GM19468 (cell line): ENCODE results near the gene NEDD4L.

Experiments
- ATAC-seq: cut with Tn5 transposase; IDR thresholded peaks from one replicate; pipeline ENCODE4 v1.9.1; 2021; ENCODE audit warnings: mild to moderate bottlenecking, moderate library complexity, moderate number of reproducible peaks; ENCODE audit not compliant: unreplicated experiment; ENCODE audit errors: extremely low read depth

The NEDD4L gene

DNA sequence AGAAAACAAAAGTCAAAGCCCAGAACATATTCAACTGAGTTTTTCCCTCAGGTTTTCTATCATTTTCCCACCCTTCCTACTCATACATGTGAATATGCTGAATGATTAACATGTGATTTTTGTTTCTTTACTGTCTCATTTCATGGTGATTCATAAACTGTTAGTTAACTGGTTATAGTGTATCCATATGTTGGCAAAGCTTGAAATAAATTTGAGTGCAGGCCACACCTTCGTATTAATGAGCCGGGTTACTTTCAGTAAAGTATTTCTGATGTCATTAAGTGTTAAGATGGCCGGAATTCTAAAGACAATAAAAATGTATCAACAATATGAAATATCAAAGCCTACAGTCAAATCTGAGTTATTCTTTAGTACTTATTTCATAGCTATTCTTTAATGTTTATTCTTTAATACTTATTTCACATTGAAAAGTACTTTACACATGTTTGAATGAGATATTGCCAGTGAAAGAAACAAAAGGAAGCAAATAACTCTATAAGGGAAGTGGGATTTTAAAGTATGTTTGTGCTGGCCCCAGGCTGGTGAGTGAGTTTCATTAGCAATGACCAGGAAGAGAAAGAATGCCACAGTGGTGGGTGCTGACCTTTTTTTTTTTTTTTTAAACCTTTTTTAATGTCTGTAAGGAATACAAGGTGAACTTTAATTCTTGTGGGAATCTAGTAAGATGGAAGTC lies 178.6 kb downstream of the NEDD4L start:
- no peak for ATAC-seq

DNA sequence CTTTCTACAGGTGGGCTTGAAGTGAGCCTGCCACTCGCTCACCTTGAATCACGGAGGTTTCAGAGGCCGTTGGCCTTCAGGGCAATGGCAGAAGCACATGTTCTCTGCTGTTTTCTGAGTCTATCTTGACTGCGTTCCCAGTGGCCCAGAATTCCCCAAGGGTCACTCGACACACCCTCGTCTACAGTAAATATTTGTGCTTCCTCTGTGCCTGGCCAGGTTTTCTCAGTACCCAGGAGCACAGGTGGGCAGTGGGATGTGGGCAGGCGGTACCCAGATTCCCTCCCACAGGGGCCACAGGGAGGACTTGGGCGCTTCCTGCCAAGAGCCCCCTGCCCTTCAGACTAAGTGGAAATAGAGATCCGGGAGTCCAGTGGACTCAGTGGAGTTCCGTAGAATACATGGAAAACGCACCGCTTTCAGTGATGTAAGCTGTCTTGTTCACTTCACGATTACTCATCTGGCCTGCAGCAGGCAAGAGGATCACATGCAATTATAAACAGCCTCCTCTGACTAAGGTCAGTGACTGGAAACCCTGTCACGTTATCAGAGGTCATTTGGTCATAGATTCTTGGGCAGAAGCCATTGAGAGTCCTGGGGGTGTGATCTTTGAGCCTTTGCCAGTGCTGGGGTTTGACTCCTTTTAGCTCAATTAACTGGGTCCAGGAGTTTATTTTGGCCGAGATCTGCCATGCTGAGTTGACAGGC lies 179.8 kb downstream of the NEDD4L start:
- no peak for ATAC-seq

- ATAC-seq, result no peak
These were observed 180.4 kb downstream of the NEDD4L start for GRCh38 chr18:58224425-58224750.

DNA sequence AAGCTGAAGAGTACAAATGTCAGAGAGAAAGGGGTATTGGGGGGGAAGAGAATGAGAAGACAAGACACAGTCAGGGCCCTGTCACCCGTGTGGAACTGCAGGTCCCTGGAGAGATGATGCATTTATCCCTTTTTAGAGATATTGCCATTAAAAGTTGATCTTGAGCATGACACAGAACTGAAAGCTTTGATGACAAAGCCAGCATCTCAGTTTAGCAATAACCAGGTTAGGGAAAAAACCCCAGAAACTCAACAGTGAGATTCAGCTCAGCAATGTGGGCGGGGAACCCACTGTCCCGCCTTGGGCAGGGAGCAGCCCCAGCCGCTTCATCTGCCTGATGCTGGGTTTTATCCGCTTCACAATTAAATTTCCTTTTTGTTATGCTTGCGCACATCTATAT lies 181.1 kb downstream of the NEDD4L start:
- peak; percentile 37 for ATAC-seq

DNA sequence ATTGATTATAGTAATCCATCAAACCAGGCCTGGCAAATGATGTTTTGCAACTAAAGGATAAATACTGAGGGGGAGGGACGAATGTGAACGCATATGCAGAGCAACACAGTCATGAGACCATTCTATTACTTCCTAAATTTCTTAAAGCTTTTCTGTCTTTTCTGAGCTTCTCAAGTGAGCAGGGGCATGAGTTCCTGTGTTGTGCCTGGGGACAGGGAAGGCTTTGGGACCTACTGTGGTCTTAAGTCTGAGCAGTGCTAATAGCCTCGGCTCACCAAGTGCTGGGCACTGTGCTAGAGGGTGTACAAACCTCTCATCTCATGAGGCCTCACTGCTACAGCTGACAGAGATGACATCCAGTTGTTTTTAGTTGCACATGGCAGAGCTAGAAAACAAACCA lies 182.4 kb downstream of the NEDD4L start:
- no peak for ATAC-seq

DNA sequence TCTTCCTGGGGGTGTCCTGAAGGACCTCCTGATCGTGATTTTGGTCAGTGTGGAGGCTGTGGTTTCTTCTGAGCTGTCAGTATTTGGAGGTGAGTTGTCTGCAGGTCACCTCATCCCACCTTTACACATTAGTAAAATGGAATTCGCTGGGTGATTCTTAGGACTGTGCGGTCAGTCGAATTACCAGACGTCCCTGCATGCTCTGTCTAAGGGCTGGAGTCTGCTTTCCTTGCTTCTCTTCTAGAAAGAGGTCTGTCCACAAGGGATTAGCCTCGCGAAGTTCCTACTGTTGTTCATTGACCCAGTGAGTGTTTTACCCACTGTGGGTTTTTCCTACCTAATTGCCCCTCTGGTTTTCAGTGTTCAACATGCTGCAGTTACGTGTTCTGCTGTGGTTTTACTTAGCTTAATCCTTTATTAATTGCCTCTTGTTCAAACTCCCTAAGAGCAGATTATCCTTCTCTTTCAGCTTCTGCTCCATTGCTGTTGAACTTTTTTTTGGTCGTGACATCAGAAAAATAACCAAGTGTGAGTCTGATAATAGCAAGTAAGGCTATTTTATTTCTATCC lies 183.4 kb downstream of the NEDD4L start:
- no peak for ATAC-seq

DNA sequence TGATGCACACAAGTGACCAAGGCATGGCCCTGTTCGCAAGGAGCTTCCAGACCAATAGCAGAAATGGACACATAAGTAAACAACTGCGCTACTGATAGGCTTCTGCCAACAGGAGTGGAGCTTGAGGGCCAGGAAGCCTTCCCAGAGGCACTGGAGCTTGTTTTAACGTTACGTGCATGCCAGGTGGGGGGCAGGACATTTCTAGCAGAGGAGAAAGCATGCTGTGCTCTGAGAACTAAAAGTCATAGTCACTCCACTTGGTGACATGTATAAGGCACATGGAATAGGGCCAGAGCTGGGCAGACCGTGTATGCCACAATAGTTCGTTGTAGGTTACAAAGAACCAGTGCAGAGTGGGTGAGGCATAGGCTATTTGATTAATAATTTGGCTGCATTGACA lies 184.2 kb downstream of the NEDD4L start:
- ATAC-seq, result no peak

DNA sequence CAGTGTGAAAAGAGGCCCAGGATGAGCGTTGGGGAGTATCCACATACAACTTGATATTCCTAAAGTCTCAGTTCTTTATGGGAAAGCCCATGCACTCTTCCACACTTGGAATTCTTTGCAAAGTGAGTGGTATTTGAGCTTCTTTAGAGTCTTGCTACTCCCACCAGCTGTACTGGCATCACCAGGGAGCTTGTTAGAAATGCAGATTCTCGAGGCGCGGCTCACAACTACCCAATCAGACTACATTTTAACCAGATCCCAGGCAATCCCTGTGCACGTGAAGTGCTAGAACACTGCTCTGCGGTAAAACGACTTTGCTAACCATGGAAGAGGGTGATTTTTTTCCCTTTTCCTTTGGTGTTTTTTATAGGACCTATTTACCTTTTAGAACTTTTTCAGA lies 184.7 kb downstream of the NEDD4L start:
- no peak for ATAC-seq

GRCh38 chr18:58229162-58229561 lies 185.1 kb downstream of the NEDD4L start:
- no peak for ATAC-seq

DNA sequence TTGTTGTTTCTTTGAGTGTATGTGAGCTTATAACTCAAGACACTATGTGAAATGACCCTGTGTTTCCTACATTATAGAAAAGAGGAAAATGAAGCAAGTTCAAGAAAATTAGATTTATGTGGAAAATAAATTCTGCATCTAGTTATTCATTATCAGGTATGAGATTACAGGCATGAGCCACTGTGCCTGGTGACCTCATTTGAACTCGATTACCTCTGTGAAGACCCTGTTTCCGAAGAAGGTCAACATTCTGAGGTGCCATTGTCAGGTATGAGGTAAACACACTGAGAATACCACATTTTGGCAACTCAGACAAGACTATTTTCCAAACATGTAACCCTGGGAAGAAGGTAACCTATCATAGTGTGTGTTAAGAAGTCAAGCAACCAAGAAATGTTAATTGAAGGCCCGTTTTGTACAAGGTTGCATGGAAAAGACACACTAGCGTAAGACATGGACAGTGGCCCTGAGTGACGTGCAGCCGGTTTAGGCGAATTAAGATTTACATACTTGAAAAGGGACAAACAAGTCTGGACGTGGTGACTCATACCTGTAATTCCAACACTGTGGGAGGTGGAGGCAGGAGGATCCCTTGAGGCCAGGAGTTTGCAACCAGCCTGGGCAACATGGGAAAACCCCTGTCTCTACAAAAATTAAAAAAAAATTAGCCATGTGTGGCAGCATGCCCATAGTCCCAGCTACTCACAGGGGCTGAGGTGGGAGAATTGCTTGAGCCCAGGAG lies 186.6 kb downstream of the NEDD4L start:
- no peak for ATAC-seq

DNA sequence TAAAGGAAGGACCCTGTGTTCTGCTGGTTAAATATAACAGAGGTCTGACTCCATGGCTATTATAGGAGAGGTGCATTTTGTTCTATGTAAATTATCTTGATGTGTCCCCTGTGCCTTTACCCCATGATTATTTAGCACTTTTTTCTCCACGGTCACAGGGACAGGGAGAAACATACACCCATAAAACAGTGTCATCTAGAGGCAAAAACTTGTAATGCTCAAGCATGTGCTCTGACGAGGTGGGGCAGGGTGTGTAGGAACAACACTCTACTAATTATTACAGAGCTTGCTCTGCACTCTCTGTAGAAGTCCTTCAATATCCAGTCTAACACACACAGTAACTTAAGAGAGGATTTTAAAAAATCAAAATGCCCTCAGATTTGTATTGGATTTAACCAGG lies 187.9 kb downstream of the NEDD4L start:
- no peak for ATAC-seq

DNA sequence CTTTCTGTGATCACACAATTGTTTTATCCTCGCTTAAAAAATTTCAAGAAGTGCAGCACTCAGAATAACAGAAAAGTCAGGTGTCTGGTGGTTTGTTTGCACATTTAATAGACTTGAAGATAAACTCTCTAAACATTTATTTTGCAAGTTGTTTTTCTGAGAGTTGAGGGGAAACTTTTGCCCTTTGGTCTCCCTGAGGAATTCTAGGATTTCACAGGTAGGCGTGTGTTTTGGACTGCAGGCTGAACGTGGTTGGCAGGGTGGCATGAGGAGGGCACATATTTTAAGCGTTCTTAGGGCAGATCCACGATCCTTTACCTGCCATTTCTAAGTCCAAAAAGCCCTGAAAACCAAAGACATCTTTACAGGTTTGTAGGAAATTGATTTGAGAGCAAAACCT lies 188.6 kb downstream of the NEDD4L start:
- no peak for ATAC-seq

DNA sequence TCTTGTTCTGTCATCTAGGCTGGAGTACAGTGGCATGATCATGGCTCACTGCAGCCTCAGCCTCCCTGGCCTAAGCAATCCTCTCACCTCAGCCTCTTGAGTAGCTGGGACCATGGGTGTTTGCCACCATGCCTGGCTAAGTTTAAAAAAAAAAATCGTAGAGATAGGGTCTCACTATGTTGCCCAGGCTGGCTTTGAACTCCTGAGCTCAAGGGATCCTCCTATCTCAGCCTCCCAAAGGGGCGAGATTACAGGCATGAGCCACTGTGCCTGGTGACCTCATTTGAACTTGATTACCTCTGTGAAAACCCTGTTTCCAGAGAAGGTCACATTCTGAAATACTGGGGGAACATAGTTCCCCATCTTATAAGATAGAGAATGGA lies 190.3 kb downstream of the NEDD4L start:
- ATAC-seq, result no peak

GRCh38 chr18:58235001-58235436 lies 191.0 kb downstream of the NEDD4L start:
- ATAC-seq, result no peak

DNA sequence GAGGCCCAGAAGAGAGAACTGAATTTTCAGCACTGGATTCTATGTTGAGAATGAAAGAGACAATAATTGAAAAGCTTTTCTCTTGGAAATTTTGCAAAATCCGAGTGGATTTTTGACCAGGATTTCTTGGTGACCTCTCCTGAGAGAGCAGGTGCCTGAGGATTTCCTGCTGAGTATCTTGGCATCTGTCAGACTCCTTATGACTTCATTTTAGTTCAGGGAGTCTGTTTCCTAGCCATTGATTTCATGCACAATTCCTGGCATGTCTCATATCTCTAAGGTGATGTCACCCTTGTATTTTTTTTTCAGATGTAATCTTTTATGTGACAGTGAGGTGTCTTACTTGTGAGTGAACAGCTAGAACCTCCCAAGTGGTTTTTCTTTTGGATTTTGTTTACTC lies 195.9 kb downstream of the NEDD4L start:
- no peak for ATAC-seq

DNA sequence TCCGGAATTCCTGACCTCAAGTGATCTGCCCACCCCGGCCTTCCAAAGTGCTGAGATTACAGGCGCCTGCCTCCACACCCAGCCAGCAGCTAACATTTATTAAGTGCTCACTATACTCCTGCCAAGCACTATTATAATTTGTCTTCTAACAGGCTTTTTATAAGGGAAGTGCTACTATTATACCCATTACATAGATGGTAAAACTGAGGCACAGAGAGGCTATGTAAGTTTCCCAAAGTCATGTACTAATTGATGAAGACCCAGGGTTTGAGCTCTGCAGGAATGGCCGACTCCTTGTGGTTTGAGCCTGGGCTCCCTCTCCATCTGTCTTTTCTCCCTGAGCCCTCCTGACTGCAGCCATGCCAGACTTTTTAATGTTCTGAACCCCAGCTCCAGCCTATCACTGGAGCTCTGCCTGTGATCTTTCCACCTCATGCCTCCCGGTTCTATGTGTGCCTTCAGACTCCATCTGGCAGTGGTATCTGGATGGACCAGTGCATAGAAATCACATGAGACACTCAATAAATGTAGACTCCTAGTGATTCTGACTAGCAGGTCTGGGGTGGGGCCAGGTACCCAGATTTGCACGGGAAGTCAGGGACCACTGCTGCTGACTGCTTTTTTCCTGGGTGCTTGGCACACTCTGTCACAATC lies 197.1 kb downstream of the NEDD4L start:
- no peak for ATAC-seq

DNA sequence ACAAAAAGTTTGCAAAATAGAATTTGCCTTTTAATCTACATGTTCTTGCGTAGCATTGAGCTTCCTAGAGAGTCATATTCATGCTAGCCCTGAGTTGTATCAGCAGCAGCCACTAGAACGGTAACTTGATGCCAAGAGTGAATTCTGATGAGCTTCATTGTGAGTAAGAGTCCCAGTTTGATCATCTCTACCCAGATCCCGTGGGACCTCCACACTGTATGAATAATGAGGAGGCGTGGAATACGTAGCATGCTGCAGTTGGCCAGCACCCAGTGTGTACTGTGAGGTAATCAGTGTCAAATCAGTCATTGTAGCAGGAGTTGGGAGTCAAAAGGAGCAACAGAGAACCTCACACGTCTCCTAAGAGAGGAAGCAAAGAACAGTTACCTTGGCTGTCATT lies 197.9 kb downstream of the NEDD4L start:
- no peak for ATAC-seq

- ATAC-seq, result no peak
These were observed 198.4 kb downstream of the NEDD4L start for GRCh38 chr18:58242435-58242834.

GRCh38 chr18:58242968-58243367 lies 198.9 kb downstream of the NEDD4L start:
- no peak for ATAC-seq

GRCh38 chr18:58243401-58243800 lies 199.4 kb downstream of the NEDD4L start:
- no peak for ATAC-seq
